HG02885 (cell line): ENCODE results near the gene CD47.

Experiments
- ATAC-seq: cut with Tn5 transposase; IDR thresholded peaks from one replicate; pipeline ENCODE4 v1.9.1; 2021; ENCODE audit warnings: mild to moderate bottlenecking; ENCODE audit not compliant: unreplicated experiment, poor library complexity

Gene CD47

DNA sequence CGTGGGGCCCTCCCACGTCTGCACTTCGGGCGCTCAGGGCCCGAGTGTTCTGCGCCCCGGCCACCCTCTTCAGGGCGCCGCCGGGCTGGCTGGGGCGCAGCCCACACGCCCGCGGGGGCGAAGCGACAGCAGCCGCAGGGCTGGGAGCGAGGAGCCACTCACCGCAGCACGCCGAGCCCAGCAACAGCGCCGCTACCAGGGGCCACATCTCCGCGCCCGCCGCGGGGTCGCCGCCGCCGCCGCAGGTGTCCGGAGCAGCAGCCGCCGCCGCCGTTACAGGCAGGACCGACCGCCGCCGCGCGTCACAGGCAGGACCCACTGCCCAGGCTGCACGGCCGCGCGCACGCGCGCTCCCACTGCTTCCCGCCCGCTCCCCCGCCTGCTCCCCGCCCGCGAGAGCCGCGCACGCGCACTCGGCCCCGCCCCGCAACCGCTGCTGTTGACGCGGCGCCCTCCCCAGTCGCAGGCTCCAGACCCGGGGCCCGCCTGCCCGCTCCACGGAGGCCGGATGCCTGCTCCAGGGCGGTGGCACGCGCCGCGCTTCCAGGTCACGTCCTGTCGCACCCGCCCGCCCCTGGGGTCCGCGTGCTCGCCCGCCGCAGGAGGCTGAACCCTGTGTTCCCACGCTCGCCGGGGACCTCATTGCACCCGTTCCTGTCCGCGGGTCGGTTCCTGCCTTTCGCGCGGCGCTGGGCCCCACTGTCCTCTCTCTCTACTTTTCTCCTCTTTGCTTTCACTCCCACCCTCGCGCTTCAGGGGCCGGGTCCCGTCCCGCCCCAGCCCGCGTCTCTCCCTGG lies at the start of gene CD47:
Gene CD47 (minus strand): TSS at position 331 of the 797 bp plus-strand sequence. CDS start 123 bp downstream, at position 208.
- ATAC-seq: peak; percentile 71

DNA sequence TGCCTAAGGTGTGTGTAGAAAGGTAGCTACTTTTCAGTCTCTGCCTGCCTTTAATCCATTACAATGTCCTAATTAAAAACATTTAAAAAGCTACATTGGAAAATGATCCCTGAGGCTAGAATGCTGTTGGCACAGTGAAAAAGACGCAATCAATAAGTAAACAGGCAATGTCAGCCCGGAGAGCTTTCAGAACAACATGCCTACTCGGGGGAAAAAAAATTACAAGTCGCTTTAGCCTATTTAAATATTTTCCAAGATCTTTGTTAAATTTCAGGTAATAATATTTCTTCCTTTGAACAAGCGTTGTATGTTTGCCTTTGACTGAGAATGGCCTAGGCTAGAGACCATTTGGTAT lies 46.6 kb upstream of the CD47 start:
- no peak for ATAC-seq

DNA sequence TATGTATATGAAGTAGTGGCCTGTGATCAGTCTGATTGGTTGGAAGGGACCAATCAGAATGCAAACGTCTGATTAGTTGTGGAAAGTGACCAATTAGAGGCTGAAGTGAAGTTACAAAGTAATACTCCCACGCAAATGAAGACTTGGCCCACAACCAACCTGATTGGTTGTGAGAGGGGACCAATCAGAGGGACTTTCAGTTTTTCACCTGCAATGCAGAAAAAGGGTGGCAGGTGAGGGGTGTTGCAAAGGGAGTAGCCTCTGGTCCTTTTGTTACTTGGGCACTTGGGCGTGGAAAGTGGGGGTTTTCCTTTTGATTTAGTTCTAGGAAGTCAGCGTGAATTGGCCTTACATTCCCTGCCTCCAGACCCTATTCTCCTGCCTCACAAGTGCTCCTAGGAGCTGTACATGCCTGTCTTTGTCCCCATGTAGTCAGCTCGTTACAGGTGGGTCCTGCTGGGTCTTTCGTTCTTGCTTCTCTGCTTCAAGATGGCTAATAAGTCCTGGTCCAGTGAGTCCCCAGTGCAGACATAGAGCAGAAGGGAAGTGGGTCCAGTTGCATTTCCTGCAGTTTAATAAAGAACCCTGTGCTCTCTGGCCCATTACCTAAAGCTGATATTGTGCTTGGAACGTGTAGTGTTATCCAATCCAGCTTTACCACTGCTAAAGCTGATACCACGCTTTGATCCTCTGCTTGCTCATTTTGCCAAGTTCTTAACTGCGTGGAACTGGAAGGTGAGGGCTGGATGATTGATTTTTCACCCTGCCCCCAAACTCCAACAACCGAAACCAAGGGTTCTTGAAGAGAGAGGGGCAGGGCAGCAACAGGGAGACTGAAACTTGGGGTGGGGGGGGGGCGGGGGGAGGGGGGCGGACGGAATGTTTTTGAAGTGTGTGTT lies 46.0 kb upstream of the CD47 start:
- ATAC-seq: no peak

- ATAC-seq: peak; percentile 47
Observed at GRCh38 chr3:108134555-108134880, 43.7 kb upstream of the CD47 start.

DNA sequence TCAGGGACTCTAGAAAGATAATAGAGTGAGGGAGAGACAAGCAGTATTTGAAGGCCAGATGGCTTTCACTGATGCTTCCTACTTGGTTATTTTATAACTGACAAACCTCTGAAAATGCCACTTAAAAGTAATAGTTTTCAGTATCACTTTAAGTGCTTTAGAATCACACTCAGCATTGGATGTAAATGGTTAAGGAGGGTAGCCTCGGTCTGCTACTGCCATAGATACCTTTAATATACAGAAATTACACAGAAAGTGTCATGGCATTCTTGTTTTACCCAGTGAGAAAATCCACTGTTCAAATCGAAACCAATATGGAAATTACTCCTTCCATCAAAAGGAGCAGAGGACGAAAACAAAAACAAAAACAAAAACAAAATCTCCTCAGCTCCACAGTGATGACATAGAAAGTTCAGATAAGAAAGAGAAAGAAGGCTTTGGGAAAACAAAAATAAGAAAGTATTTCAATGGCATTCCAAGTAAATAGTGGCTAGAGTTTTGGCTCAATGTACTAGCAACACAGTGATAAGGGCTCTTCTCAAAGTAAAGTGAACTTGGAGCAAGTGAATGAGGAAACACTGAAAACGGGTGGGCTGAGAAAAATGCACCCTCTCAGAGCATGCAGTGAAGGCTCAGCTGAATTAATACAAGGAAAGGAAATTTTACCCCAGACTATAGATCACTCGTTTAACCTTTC lies 43.2 kb upstream of the CD47 start:
- peak; percentile 28 for ATAC-seq

- ATAC-seq: no peak
Observed at GRCh38 chr3:108133048-108133369, 42.2 kb upstream of the CD47 start.

DNA sequence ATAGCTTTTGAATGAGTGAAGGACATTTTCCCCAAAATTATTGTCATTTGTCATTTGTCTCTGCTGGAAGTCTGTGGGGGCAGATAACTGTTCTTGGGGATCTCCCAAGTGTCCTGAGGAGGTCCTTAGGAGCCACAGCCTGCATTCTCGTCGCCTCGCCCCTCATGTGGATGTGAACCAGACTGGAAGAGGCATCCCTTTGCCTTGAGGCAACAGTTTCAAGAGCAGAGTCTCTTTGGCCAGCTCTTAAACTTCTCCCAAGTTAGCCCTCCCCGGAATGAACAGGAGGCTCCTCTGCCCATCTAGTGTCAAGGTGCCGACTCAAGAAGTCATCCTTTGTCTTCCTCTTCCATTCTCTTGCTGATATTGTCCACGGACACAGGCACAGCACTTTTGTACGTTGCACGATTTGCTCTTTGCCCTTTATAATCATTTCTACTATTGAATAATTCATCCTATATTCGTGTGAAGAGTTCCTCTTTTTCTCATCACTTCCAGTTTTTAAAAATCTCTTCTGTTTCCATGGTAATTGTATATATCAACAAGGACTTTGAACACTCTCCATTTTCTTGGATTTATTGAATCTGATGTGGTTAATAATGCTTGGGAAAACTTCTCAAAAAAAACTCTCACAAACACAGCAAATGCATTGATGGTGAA lies 40.8 kb upstream of the CD47 start:
- ATAC-seq: no peak

DNA sequence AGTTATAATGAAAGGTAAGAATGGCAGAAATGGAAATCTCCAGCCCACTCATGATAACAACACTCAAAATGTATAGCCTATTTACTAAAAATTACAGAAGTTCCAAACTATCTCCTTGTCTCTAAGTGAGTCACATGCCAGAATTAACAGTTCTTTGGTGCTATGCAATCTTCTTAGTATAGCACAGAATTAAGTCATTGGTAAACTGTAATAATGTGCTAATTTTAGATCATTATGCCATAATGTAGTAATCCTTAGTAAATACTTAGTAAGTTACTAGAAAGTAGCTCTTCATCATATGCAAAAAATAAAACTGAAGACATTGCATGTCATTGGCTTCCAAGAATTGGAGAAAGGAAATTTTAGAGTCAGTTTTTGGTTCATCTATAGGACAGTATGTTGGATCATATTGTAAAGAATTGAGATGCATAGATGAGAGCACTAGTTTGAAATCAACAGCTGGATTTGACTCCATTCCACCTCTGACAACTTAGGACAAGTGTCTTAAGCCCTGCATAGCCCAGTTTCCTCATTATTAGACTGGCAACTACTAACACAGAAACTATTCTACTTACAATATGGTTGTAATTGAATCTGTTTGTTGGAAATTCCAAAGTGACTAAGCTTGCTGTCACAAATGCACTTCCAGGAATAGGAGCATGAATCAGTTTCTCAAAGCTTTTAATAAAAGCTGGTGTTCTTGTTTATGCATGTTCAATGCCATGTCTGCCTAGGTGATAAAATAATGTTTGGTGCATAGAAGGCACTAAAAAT lies 40.1 kb upstream of the CD47 start:
- ATAC-seq: no peak

DNA sequence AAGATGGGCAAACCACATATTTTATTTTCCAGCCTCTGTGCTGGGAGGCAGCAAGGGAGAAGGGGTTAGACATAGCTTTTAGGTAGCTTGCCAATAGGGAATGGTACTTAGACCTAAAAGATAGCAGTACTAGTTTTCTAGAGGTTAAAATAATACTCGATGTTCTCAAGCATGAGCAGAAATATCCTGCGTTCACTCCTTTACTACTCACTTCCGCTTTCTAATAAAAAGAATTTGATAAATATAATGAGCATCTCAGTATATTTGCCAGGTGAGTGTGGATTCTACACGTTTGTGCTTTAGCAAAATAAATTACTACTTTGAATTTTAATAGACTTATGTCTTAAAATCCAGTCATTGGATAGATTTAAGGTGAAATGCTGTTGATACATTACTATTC lies 39.4 kb upstream of the CD47 start:
- ATAC-seq: no peak

DNA sequence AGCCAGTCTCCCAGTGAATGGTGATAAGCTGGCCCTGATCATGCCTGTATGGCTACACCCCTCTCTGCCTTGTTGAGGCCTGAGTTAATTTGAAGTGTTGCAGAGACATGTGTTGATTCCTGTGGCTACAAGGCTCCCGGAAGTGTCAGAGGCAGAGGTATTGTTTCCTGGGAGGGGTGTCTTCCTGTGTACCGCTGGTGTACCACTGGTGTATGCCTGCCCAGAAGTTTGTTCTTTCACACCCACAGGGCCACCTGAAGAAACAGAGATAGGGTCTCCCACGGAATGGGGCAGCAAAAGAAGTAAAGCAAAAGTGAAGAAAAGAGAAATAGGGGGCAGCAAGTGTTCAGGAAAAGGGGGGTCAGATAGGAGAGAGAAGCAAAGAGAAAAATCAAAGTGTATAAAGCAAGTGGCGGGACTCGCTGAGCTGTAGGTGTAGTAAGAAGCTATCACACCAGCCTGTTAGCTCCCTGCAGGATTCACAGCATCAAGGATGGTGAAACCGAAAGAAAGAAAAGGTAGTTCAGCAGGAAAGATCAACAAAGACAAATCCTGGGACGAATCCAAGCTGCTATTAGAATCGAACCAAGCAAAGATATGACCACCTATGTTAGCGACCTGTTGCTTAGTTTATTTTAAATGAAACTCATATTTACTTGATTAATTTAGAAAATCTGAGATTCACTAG lies 36.6 kb upstream of the CD47 start:
- ATAC-seq: no peak

GRCh38 chr3:108126348-108126747 lies 35.5 kb upstream of the CD47 start:
- no peak for ATAC-seq

DNA sequence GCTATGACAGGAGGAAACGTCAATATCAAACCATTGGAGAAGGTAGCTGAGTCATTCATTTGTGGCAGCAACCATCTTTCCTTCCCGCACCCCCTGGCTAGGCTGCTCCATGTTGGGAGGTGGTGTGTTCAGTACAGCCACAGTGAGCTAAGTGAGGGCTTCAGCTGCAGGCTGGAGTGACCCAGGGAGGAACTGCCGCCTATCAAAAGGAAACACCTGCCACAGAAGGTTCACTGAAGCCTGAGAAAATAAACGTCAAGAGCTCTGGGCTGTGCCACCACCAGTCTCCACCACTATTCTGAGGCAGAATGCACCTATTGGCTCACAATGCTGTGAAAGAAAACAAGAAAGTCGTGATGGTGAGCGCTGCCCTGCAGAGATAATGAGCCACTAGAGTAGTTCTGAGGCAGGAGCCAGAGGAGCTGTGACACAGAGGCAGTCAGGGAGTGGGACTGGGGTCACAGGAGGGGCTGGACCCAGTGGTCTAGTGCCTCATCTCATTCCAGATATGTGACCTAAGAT lies 34.8 kb upstream of the CD47 start:
- ATAC-seq: peak; percentile 53

- no peak for ATAC-seq
Observed at GRCh38 chr3:108125153-108125543, 34.3 kb upstream of the CD47 start.

GRCh38 chr3:108124337-108125152 lies 33.7 kb upstream of the CD47 start:
- peak; percentile 85 for ATAC-seq

DNA sequence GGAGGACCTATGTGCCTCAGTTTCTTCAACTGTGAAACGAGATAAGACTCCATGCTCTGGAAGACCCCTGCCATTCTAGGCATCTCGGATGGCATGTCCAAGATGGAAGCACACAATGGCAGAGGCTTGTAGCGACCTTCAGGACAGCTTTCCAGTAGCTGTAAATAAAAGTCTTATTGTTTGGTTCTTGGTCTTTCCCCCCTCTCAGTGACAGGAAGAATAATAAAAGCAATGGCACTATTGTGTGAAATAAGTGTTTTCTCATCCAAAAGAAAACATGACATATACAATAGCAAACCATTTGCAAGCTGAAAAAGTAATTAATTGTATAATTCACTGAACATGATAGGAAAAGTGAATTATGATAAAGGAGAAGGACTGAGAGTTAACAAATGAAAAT lies 32.5 kb upstream of the CD47 start:
- ATAC-seq: no peak

DNA sequence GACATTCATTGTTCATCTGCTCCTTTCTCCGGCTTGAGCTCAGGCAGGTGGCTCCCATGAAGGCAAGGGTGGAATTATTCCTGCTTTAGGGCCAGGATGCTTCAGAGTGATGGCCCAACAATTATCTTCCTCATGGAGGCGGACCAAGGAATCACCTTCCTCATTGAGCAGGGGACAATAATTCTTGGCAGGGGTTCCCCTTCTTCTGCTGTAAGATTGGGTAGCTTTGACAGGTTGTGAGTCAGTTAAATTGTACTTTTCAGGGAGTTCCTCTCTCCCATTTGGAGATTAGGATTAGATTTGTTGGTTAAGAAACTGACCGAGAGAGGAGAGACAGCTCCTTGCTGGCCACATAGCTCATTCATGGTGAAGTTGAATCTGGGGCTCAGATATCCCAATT lies 31.4 kb upstream of the CD47 start:
- ATAC-seq: no peak

GRCh38 chr3:108119398-108120104 lies 28.7 kb upstream of the CD47 start:
- ATAC-seq: no peak
